Ovary (tissue), 9 donors: ENCODE measurements around the gene DAGLA. TPM values are rescaled to one million over a fixed set of nuclear protein-coding genes. Genes with fewer than 3 reads are reported as not detected.

Experiments used
- DNase-seq, 5 donors: peaks; one replicate each; pipeline ENCODE4 v3.0.0-alpha.2; 2019 to 2020
- H3K27ac ChIP-seq, 2 donors: fragments of 200-600 bp; one replicate each; pipeline versions ENCODE4 v1.5.1 to v1.8.0; 2019 to 2022
- H3K27me3 ChIP-seq: fragments of 200-600 bp; one replicate; pipeline ENCODE4 v1.8.0; 2022
- H3K36me3 ChIP-seq: fragments of 200-600 bp; sonication (generic); one replicate; pipeline ENCODE4 v1.5.1; 2019
- H3K4me1 ChIP-seq: one replicate; pipeline ENCODE4 v1.8.1; 2013; ENCODE audit warnings: mild to moderate bottlenecking, moderate library complexity; ENCODE audit not compliant: insufficient read depth
- H3K4me3 ChIP-seq: fragments of 200-600 bp; sonication (generic); one replicate; pipeline ENCODE4 v1.5.1; 2017
- H3K9me3 ChIP-seq, 2 donors: fragments of 200-600 bp in 1 of 2; sonication (generic) in 1 of 2; one replicate each; pipeline versions ENCODE4 v1.5.1 to v1.8.1; 2013 to 2019; ENCODE audit warnings: mild to moderate bottlenecking in 1 of 2, moderate library complexity in 1 of 2
- EP300 ChIP-seq: sonication (generic); formaldehyde crosslinking; IDR thresholded peaks from one replicate; pipeline ENCODE4 v1.6.1; 2017; ENCODE audit warnings: antibody characterized with exemption
- POLR2A ChIP-seq: fragments of 450-650 bp; IDR thresholded peaks from one replicate; pipeline ENCODE4 v1.6.1; 2017; ENCODE audit warnings: antibody characterized with exemption, mild to moderate bottlenecking, moderate library complexity
- WGBS, 3 donors: extraction: QIAGEN DNeasy Blood & Tissue Kit in 1 of 3; methylation state at CpG; one replicate each; pipeline versions ENCODE4 v1.1.5 to v1.1.7; 2013 to 2017; 5-methylcytosine and 5-hydroxymethylcytosine counted together
- intact Hi-C, 4 donors: fragments of 100-400 bp; cut with DNase I; formaldehyde crosslinking; loops; one replicate each; pipeline versions ENCODE4 v1.11.0 to v1.15.1; 2022 to 2023
- polyA plus RNA-seq, 2 donors: library from polyadenylated mRNA; stranded (reverse); fragments of 200-250 nt in 1 of 2; fragments of 350-450 nt in 1 of 2; fragmentation: Illumina TruSeq in 1 of 2; extraction: RNeasy Lipid Tissue Mini Kit (QIAGEN cat#74804) in 1 of 2; gene quantifications; one replicate each; pipeline ENCODE4 v1.2.3, GENCODE V29; 2013 to 2014
- total RNA-seq, 7 donors: library from RNA; depleted of rRNA in 2 of 7; stranded (reverse); fragments of >200 nt in 2 of 7; fragmentation: NEBNext Ultra II Directional in 3 of 7; extraction: Animal tissue kit (Norgen Biotek cat#: 25700) in 3 of 7; gene quantifications; one replicate each; pipeline versions ENCODE4 v1.1.0 to v1.2.4, GENCODE V29; 2016 to 2023
- TF ChIP-seq, protein P1 (sequence below), 3 donors: fragments of 450-650 bp in 2 of 3; fragments of 200-600 bp in 1 of 3; IDR thresholded peaks; one replicate each; pipeline versions ENCODE4 v1.5.1 to v1.8.0; 2016 to 2022; ENCODE audit warnings: antibody characterized with exemption in 3 of 3, mild to moderate bottlenecking in 1 of 3
- donor health status: DM: no; HTN: no; CAD: no; lungs with moderate emphysema.
- donor health status: DM: no; HTN: no; CAD: no.
- donor health status: Bipolar disorder and iron deficiency.
- donor health status: DM: yes; HTN: yes; CAD: no.
- donor health status: DM: no; HTN: no; CAD: no.
- donor health status: DM: yes; HTN: yes; CAD: no.

DAGLA gene
- total and polyA plus RNA-seq, 9 donors = 0.40 to 4.4 (median 1.5) TPM

DNA sequence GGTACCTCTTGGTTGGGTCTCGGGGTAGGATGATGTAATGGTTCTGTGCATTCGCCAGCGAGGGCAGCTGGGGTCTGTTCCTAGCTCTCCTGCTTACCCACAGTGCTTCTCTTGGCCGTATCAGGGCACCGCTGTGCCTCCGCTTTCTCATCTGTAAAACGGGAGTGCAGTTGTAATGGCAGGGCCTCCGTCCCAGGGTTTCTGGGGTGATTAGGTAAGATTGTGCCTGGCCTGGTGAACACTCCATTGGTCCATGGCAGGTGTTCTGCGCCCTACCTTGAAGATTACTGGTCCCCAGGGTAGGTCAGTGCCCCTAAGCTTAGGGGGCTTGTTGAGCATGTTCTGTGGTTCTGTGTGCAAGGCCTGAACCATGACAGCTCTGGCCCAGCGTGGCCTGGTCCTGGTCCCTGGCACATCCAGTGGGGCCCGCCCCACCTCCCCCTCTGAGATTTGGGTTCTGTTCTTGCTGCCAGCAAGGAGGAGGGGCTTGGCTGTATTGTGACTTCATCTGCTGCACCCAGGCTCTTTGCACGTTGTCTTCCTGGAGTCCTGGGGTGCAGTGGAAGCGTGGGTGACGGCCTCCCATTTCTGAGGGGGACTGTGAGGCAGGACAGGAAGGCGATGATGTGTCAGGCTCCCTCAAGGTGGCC lies 77.1 kb downstream of the DAGLA start:
- H3K27ac ChIP-seq = no peak overlapping the region
- H3K27me3 ChIP-seq = no peaks in the 10 kb centered on the region
- H3K4me1 ChIP-seq = no peaks in the 10 kb centered on the region
- intact Hi-C loops = no loop called here
- H3K36me3 ChIP-seq = no peaks in the 10 kb centered on the region
- TF ChIP-seq, protein P1, sequence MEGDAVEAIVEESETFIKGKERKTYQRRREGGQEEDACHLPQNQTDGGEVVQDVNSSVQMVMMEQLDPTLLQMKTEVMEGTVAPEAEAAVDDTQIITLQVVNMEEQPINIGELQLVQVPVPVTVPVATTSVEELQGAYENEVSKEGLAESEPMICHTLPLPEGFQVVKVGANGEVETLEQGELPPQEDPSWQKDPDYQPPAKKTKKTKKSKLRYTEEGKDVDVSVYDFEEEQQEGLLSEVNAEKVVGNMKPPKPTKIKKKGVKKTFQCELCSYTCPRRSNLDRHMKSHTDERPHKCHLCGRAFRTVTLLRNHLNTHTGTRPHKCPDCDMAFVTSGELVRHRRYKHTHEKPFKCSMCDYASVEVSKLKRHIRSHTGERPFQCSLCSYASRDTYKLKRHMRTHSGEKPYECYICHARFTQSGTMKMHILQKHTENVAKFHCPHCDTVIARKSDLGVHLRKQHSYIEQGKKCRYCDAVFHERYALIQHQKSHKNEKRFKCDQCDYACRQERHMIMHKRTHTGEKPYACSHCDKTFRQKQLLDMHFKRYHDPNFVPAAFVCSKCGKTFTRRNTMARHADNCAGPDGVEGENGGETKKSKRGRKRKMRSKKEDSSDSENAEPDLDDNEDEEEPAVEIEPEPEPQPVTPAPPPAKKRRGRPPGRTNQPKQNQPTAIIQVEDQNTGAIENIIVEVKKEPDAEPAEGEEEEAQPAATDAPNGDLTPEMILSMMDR (IDR thresholded peaks at IDR 0.05) = no peak
- TF ChIP-seq EP300 (no peak), POLR2A (no peak)
- no peak for DNase-seq
- H3K4me3 ChIP-seq = no peak overlapping the region
- no peaks in the 10 kb centered on the region for H3K9me3 ChIP-seq
- 75 to 91% (median 88%) methylated on average over 15 of the region's 15 CpGs for WGBS, 3 donors

DNA sequence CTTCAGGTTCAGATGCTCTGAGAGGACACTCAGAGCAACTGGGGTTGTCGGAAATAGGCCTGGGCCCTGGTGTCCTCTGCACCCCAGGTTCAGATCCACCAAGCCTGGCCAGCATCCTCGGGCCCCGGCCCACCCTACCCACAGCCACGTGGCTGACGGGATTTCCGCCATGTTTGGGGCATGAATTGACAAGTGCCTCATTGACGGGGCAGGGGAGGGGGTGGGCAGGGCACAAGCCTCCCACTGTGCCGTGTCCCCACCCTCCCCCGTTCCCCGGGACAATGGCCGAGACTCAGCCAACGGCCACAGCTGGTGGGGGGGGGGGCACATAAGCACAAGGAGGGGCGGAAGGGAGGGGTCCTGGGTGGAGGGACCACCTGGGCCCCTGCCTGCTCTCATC lies 80.8 kb downstream of the DAGLA start:
- Histone ChIP-seq H3K4me1 (no peaks in the 10 kb centered on the region), H3K9me3 (no peaks in the 10 kb centered on the region), H3K27ac (no peak overlapping the region), H3K4me3 (no peak overlapping the region), H3K36me3 (no peaks in the 10 kb centered on the region), H3K27me3 (no peaks in the 10 kb centered on the region)
- 80 to 88% (median 85%) methylated on average over 11 to 13 of the region's 13 CpGs for WGBS, 3 donors
- intact Hi-C loops = no loop called here
- no peak for TF ChIP-seq EP300
- TF ChIP-seq POLR2A = no peak
- TF ChIP-seq, protein P1 (IDR thresholded peaks at IDR 0.05) = no peak
- no peak for DNase-seq

DNA sequence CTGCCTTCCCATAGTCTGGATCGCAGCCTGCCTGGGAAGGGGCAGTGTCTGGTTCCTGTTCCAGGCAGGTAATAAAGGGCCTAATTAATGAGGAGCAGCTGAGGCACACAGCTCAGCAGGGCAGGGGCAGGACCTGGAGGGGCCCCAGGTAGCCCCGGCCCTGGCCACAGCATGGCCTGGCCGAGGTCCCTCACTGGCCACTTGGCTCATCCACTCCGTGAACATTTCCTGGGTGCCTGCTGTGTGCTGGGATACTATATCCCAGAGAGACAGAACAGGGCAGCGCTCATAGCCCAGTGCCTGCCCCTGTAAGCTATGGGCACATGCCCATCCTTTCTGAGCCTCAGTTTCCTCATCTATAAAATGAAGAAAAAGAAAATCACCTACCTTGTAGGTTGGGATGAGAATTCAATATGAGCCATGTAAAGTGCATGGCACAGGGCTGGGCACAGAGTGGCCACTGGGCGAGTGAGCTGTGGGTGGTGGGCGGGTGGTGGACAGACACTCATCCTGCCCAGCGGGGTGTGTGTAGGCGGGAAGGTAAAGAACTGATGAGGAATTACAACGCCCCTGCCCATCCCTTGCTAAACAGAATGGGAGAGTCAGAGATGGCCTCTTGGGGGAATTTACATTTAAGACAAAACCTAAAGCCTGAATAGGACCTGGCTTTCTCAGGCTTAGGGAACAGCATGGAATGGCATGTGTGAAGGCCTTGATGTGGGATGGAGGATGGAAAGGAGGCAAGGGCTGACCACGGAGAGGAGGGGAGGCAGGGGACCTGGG lies 81.4 kb downstream of the DAGLA start:
- 81 to 87% (median 84%) methylated on average over 10 to 11 of the region's 11 CpGs for WGBS, 3 donors
- intact Hi-C loops = no loop called here
- H3K4me1 ChIP-seq = no peaks in the 10 kb centered on the region

DNA sequence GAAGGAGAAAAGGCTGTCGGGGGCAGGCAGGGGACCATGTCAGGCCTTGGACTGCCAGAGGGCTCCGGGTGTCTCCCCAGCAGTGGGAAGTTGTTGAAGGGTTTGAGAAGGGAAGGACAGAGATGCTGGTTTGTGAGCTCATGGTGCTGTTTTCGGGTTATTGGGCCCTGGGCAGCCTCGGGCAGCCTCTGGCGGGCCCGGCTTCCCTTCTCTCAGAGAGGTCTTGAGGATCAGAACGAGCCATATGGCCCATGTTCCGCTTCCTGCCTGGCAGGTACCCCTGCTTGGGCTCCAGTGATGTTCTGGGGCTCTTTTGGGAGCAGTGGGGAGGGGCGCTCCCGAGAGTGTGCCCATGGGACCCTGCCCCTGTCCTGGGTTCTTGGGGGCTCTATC lies 82.0 kb downstream of the DAGLA start:
- whole genome bisulfite sequencing, 3 donors = 72 to 90% (median 76%) methylated on average over 10 of the region's 10 CpGs
- intact Hi-C loops = no loop called here
- H3K27me3 ChIP-seq = no peaks in the 10 kb centered on the region
- no peaks in the 10 kb centered on the region for H3K9me3 ChIP-seq
- H3K4me1 ChIP-seq = no peaks in the 10 kb centered on the region
- no peak overlapping the region for H3K4me3 ChIP-seq
- H3K36me3 ChIP-seq = no peaks in the 10 kb centered on the region
- H3K27ac ChIP-seq = no peak overlapping the region
- TF ChIP-seq EP300 (no peak), POLR2A (no peak)
- TF ChIP-seq, protein P1 (IDR thresholded peaks at IDR 0.05) = no peak
- no peak for DNase-seq

More for the DNA sequence above, 81.4 kb downstream of the DAGLA start:
- Histone ChIP-seq H3K27ac (no peak overlapping the region), H3K36me3 (no peaks in the 10 kb centered on the region), H3K9me3 (no peaks in the 10 kb centered on the region), H3K27me3 (no peaks in the 10 kb centered on the region), H3K4me3 (no peak overlapping the region)
- TF ChIP-seq, protein P1 (IDR thresholded peaks at IDR 0.05) = no peak
- TF ChIP-seq EP300 (no peak), POLR2A (no peak)
- no peak for DNase-seq
